HepG2 (cell line): ENCODE data around the gene ABCA3. TPM values are rescaled to one million over a fixed set of nuclear protein-coding genes. Genes with fewer than 3 reads are reported as not detected.

Source experiments
- AKAP8 ChIP-seq: sonication (generic); formaldehyde crosslinking; IDR thresholded peaks from 2 replicates; pipeline ENCODE4 v1.5.1; 2020; ENCODE audit warnings: mild to moderate bottlenecking, missing genetic modification reagents
- ARNT ChIP-seq: fragments of 450-650 bp; IDR thresholded peaks from 2 replicates; pipeline ENCODE4 v1.6.1; 2017
- HBP1 ChIP-seq: IDR thresholded peaks from 2 replicates; pipeline ENCODE4 v1.6.1; 2016; ENCODE audit warnings: low read depth, control low read depth
- MED13 ChIP-seq: sonication (generic); formaldehyde crosslinking; IDR thresholded peaks from 2 replicates; pipeline ENCODE4 v1.5.0; 2020; ENCODE audit warnings: missing genetic modification reagents
- POGK ChIP-seq: sonication (generic); formaldehyde crosslinking; conservative IDR thresholded peaks from 2 replicates; pipeline ENCODE4 v1.8.0; 2022; ENCODE audit warnings: mild to moderate bottlenecking, moderate library complexity, missing genetic modification reagents
- RORA ChIP-seq: sonication (generic); formaldehyde crosslinking; IDR thresholded peaks from 2 replicates; pipeline ENCODE4 v1.5.0; 2020; ENCODE audit warnings: mild to moderate bottlenecking, missing genetic modification reagents, moderate library complexity
- SP4 ChIP-seq: sonication (generic); formaldehyde crosslinking; IDR thresholded peaks from 2 replicates; pipeline ENCODE4 v1.8.1; 2023; ENCODE audit warnings: mild to moderate bottlenecking, missing genetic modification reagents
- THAP11 ChIP-seq: IDR thresholded peaks from 2 replicates; pipeline ENCODE4 v1.6.1; 2016; ENCODE audit warnings: missing biosample characterization, missing genetic modification reagents
- ZBTB33 ChIP-seq: sonication (generic); formaldehyde crosslinking; IDR thresholded peaks from 2 replicates; pipeline ENCODE4 v1.4.0; 2020; ENCODE audit warnings: missing genetic modification reagents
- ZBTB34 ChIP-seq: sonication (generic); formaldehyde crosslinking; IDR thresholded peaks from 2 replicates; pipeline ENCODE4 v1.8.0; 2022; ENCODE audit warnings: mild to moderate bottlenecking, missing genetic modification reagents
- ZNF446 ChIP-seq: sonication (generic); formaldehyde crosslinking; IDR thresholded peaks from 2 replicates; pipeline ENCODE4 v1.5.0; 2020; ENCODE audit warnings: mild to moderate bottlenecking, missing genetic modification reagents
- ZNF619 ChIP-seq: sonication (generic); formaldehyde crosslinking; IDR thresholded peaks from 2 replicates; pipeline ENCODE4 v1.4.0; 2020; ENCODE audit warnings: mild to moderate bottlenecking, missing genetic modification reagents
- ZNF710 ChIP-seq: sonication (generic); formaldehyde crosslinking; IDR thresholded peaks from 2 replicates; pipeline ENCODE4 v1.5.0; 2020; ENCODE audit warnings: mild to moderate bottlenecking, missing genetic modification reagents, borderline replicate concordance
- ZNF891 ChIP-seq: sonication (generic); formaldehyde crosslinking; IDR thresholded peaks from 2 replicates; pipeline ENCODE4 v1.5.0; 2020; ENCODE audit warnings: mild to moderate bottlenecking, missing genetic modification reagents
- polyA plus RNA-seq, 8 experiments: library from polyadenylated mRNA; depleted of rRNA in 3 of 8; stranded (reverse) in 7 of 8; unstranded in 1 of 8; fragments of >200 nt; fragmentation: Illumina TruSeq in 4 of 8; extraction: Trizol in 4 of 8; gene quantifications; 2 replicates each; pipeline versions ENCODE4 v1.2.1 to v1.2.3, GENCODE V29; 2011 to 2016; ENCODE audit warnings: low read depth in 4 of 8, missing spikeins in 1 of 8, mixed read lengths in 1 of 8; ENCODE audit not compliant: insufficient read depth in 1 of 8
- total RNA-seq, 5 experiments: library from RNA; depleted of rRNA; stranded (reverse); fragments of >200 nt; fragmentation: Illumina TruSeq; extraction: Trizol; gene quantifications; 2 replicates each; pipeline ENCODE4 v1.2.3, GENCODE V29; 2016; ENCODE audit warnings: low read depth in 1 of 5
- TF ChIP-seq, protein P1 (sequence below): sonication (generic); formaldehyde crosslinking; IDR thresholded peaks from 2 replicates; pipeline ENCODE4 v1.5.1; 2020; ENCODE audit warnings: mild to moderate bottlenecking, missing genetic modification reagents

The ABCA3 gene
- total and polyA plus RNA-seq, 2 of the 13 experiments (the other 11 are each of a cell fraction or from before 2014, with no cell fraction given): 0.60 to 1.5 TPM

DNA sequence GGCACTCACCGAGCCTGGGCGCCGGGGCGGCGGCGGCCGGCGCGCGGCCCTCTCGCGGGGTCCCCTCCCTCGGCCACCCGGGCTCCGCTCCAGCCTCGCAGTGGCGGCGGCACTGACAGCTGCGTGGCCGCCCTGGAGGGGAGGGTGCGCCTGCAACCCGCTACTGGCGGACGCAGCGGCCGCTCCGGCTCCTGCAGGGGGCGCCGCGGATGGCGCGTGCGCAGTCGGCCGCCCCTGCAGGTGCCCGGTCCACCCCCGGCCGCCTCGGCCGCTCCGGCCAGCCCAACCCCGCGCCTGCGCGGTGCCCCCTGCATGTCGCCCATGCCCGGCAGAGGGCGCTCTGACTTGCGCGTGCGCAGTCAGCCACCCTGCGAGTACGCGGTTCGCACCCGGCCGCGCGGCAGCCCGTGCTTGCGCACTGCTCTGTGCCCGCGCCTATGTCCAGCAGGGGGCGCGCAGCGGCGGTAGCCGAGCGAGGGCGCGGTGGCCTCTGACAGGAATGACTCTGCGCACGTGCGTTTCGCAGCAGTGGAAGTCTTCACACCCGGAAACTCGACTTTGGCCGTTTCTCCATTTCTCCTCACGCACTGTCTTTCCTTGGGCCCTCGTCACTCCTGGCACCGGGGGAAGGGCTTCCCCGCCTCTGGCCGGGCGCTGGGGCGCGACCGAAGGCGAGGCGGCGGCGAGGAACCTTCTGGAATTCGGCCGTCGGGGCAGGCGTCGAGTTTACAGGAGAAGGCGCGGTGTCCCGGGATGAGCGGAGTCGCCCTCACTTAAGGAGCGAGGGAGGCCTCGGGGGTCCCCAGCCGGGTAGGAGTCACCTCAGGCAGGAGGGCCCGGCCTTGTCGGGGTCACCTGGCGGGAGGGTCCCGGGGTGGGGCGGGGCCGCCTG is at the start of gene ABCA3 (continued):
- TF ChIP-seq HBP1 (CRISPR knock-in tag) (0 out of 2 replicates have a peak, but pooled peaks have one; percentile 67), SP4 (CRISPR knock-in tag) (peak; percentile 90), ARNT (no peak), ZNF710 (CRISPR knock-in tag) (peak; percentile 77; the same call in 1 of the 2 replicates), ZBTB34 (CRISPR knock-in tag) (peak; percentile 77; the same call in 1 of the 2 replicates), MED13 (CRISPR knock-in tag) (peak; percentile 89), ZNF446 (CRISPR knock-in tag) (peak; percentile 85; the same call in 1 of the 2 replicates), ZNF891 (peak; percentile 99), AKAP8 (CRISPR knock-in tag) (peak; percentile 87), ZBTB33 (peak; percentile 94), POGK (CRISPR knock-in tag) (peak; percentile 98), RORA (CRISPR knock-in tag) (no peak), THAP11 (CRISPR knock-in tag) (peak; percentile 86), ZNF619 (CRISPR knock-in tag) (no peak)
- TF ChIP-seq, protein P1, sequence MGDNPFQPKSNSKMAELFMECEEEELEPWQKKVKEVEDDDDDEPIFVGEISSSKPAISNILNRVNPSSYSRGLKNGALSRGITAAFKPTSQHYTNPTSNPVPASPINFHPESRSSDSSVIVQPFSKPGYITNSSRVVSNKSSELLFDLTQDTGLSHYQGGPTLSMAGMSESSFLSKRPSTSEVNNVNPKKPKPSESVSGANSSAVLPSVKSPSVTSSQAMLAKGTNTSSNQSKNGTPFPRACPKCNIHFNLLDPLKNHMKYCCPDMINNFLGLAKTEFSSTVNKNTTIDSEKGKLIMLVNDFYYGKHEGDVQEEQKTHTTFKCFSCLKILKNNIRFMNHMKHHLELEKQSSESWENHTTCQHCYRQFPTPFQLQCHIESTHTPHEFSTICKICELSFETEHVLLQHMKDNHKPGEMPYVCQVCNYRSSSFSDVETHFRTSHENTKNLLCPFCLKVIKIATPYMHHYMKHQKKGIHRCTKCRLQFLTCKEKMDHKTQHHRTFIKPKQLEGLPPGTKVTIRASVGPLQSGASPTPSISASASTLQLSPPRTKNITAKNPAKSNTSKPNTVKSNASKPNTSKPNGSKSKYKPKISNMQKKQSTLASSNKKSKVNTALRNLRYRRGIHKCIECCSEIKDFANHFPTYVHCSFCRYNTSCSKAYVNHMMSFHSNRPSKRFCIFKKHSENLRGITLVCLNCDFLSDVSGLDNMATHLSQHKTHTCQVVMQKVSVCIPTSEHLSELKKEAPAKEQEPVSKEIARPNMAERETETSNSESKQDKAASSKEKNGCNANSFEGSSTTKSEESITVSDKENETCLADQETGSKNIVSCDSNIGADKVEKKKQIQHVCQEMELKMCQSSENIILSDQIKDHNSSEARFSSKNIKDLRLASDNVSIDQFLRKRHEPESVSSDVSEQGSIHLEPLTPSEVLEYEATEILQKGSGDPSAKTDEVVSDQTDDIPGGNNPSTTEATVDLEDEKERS (CRISPR knock-in tag): peak; percentile 92
